Tibial artery (tissue), 4 donors: ENCODE results near the gene TPPP3.

Source experiments
- DNase-seq, 2 donors: peaks; one replicate each; pipeline ENCODE4 v3.0.0-alpha.2; 2019
- H3K27ac ChIP-seq, 2 donors: fragments of 200-600 bp; sonication (generic) in 1 of 2; 1 replicate in 1 of 2; 2 replicates in 1 of 2; pipeline ENCODE4 v1.5.1; 2018 to 2019; ENCODE audit warnings: mild to moderate bottlenecking in 1 of 2
- H3K27me3 ChIP-seq, 2 donors: fragments of 200-600 bp; sonication (generic) in 1 of 2; one replicate each; pipeline versions ENCODE4 v1.5.1 to v1.6.0; 2016 to 2019
- H3K36me3 ChIP-seq, 3 donors: fragments of 200-600 bp; sonication (generic) in 2 of 3; one replicate each; pipeline ENCODE4 v1.5.1; 2016 to 2019; ENCODE audit warnings: mild to moderate bottlenecking in 2 of 3
- H3K4me1 ChIP-seq, 4 donors: fragments of 200-600 bp; sonication (generic) in 2 of 4; 1 replicate in 3 of 4; 2 replicates in 1 of 4; pipeline ENCODE4 v1.5.1; 2016 to 2019
- H3K4me3 ChIP-seq, 2 donors: fragments of 200-600 bp; sonication (generic) in 1 of 2; 1 replicate in 1 of 2; 2 replicates in 1 of 2; pipeline ENCODE4 v1.5.1; 2018 to 2019; ENCODE audit warnings: mild to moderate bottlenecking in 2 of 2
- H3K9me3 ChIP-seq, 3 donors: fragments of 200-600 bp; sonication (generic) in 1 of 3; one replicate each; pipeline ENCODE4 v1.5.1; 2016 to 2019
- CTCF ChIP-seq, 2 experiments: fragments of 200-600 bp in 1 of 2; fragments of 450-650 bp in 1 of 2; IDR thresholded peaks; one replicate each; pipeline ENCODE4 v1.5.1; 2017 to 2019; ENCODE audit warnings: antibody characterized with exemption in 2 of 2, mild to moderate bottlenecking in 1 of 2, moderate library complexity in 1 of 2
- intact Hi-C: fragments of 100-400 bp; cut with DNase I; formaldehyde crosslinking; loops from one replicate; pipeline ENCODE4 v1.15.0; 2023; ENCODE audit warnings: low total_unique reads

TPPP3 gene

GRCh38 chr16:67394155-67395104 lies 1.1 kb upstream of the TPPP3 start:
- H3K27ac ChIP-seq: peak overlapping the region; percentile 60 to 62
- peaks cover 0 to 84% of the 10 kb centered on the region in 2 donors for H3K27me3 ChIP-seq
- peaks cover 0 to 70% (median 40%) of the 10 kb centered on the region in 4 donors for H3K4me1 ChIP-seq
- H3K36me3 ChIP-seq: no peaks in the 10 kb centered on the region
- intact Hi-C loops: no loop called here
- peak in 1 of 2 donors; percentile 68 for DNase-seq
- H3K4me3 ChIP-seq: peak overlapping the region; percentile 32 to 48
- TF ChIP-seq CTCF (IDR thresholded peaks at IDR 0.05): no peak
- no peaks in the 10 kb centered on the region for H3K9me3 ChIP-seq

GRCh38 chr16:67393788-67394154 lies 473 bp upstream of the TPPP3 start:
- H3K27me3 ChIP-seq: peaks cover 0 to 78% of the 10 kb centered on the region in 2 donors
- TF ChIP-seq CTCF (IDR thresholded peaks at IDR 0.05): no peak
- peak overlapping the region; percentile 60 to 62 for H3K27ac ChIP-seq
- intact Hi-C loops: no loop called here
- H3K4me3 ChIP-seq: peak overlapping the region; percentile 32 to 48
- no peaks in the 10 kb centered on the region for H3K36me3 ChIP-seq
- H3K9me3 ChIP-seq: no peaks in the 10 kb centered on the region
- H3K4me1 ChIP-seq: peaks cover 0 to 63% (median 38%) of the 10 kb centered on the region in 4 donors
- DNase-seq: peak in 1 of 2 donors; percentile 65

- H3K9me3 ChIP-seq: no peaks in the 10 kb centered on the region
- peaks cover 0 to 72% of the 10 kb centered on the region in 2 donors for H3K27me3 ChIP-seq
- intact Hi-C loops: no loop called here
- TF ChIP-seq CTCF (IDR thresholded peaks at IDR 0.05): no peak
- H3K4me3 ChIP-seq: peak overlapping the region; percentile 32 to 48
- peaks cover 0 to 58% (median 36%) of the 10 kb centered on the region in 4 donors for H3K4me1 ChIP-seq
- H3K27ac ChIP-seq: peak overlapping the region; percentile 38 to 62
- no peaks in the 10 kb centered on the region for H3K36me3 ChIP-seq
- peak in 1 of 2 donors; percentile 62 for DNase-seq
These were observed 818 bp downstream of the TPPP3 start for GRCh38 chr16:67392301-67393059.

GRCh38 chr16:67391424-67392300 lies 1.6 kb downstream of the TPPP3 start:
- Histone ChIP-seq H3K27me3 (peaks cover 0 to 64% of the 10 kb centered on the region in 2 donors), H3K9me3 (no peaks in the 10 kb centered on the region), H3K36me3 (no peaks in the 10 kb centered on the region), H3K4me3 (no peak overlapping the region), H3K4me1 (peaks cover 0 to 50% (median 29%) of the 10 kb centered on the region in 4 donors), H3K27ac (no peak overlapping the region)
- intact Hi-C loops: no loop called here
- no peak for TF ChIP-seq CTCF (IDR thresholded peaks at IDR 0.05)
- DNase-seq: peak in 1 of 2 donors; percentile 60
